ENCODE results near the gene NAALAD2. TPM values are rescaled to one million over a fixed set of nuclear protein-coding genes. Genes with fewer than 3 reads are reported as not detected.
"Not testable (repeated sequence)": the region's sequence is repeated elsewhere in the genome, so short reads cannot be mapped to it uniquely, and the experiment has no call there.

NAALAD2 gene
- total RNA-seq, 1 experiment from 2014 or later, result 2.1 TPM

DNA sequence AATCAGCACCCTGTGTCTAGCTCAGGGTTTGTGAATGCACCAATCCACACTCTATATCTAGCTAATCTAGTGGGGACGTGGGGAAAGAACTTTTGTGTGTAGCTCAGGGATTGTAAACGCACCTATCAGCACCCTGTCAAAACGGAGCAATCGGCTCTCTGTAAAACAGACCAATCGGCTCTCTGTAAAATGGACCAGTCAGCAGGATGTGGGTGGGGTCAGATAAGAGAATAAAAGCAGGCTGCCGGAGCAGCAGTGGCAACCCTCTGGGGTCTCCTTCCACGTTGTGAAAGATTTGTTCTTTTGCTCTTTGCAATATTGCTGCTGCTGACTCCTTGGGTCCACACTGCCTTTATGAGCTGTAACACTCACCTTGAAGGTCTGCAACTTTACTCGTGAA is 33.2 kb downstream of the NAALAD2 start:
- H3K27ac ChIP-seq (ENCODE audit: insufficient read length, low read depth, low read length); H3K79me2 ChIP-seq (ENCODE audit: insufficient read depth, low read length); H3K56ac ChIP-seq (ENCODE audit: insufficient read length, low read depth, low read length); H3T11ph ChIP-seq (ENCODE audit: low read length); H4K5ac ChIP-seq (ENCODE audit: insufficient read length, low read depth, low read length); H3K9me3 Mint-ChIP-seq; H3K23me2 ChIP-seq (ENCODE audit: insufficient read length, low read depth, low read length, poor library complexity, severe bottlenecking); H3K23ac ChIP-seq (ENCODE audit: insufficient read length, low read depth, low read length); H2BK120ac ChIP-seq (ENCODE audit: low read depth, low read length, poor library complexity, severe bottlenecking); H2AFZ ChIP-seq (ENCODE audit: low read length); H3K27me3 Mint-ChIP-seq (ENCODE audit: low read depth); H4K20me1 ChIP-seq (ENCODE audit: control insufficient read depth, insufficient read depth, insufficient read length); H3K9ac ChIP-seq (ENCODE audit: extremely low read depth, insufficient read length, low read length); H2BK12ac ChIP-seq (ENCODE audit: insufficient read length, low read depth, low read length); H2BK5ac ChIP-seq (ENCODE audit: insufficient read length, low read length); H4K91ac ChIP-seq (ENCODE audit: insufficient read length, low read depth, low read length); H3K14ac ChIP-seq (ENCODE audit: insufficient read depth, low read length); H3K4ac ChIP-seq (ENCODE audit: low read depth, low read length); H2AK5ac ChIP-seq (ENCODE audit: insufficient read length, low read length); H3K4me3 Mint-ChIP-seq; H3K79me1 ChIP-seq (ENCODE audit: insufficient read depth, low read depth, low read length, poor library complexity, severe bottlenecking); H3K9me3 ChIP-seq (ENCODE audit: control insufficient read depth, low read depth, low read length); H3K27ac Mint-ChIP-seq; H4K8ac ChIP-seq (replicated peaks; ENCODE audit: insufficient read length, low read depth, low read length); H2BK15ac ChIP-seq (ENCODE audit: low read depth, low read length); H2BK20ac ChIP-seq (ENCODE audit: low read depth, low read length, poor library complexity, severe bottlenecking); H3K4me2 ChIP-seq (ENCODE audit: insufficient read depth, insufficient read length, low read length); H3K18ac ChIP-seq (ENCODE audit: insufficient read length, low read depth, low read length); DNase-seq; H3K4me1 ChIP-seq (ENCODE audit: insufficient read depth, low read length); H3K27me3 ChIP-seq (ENCODE audit: insufficient read depth, low read length); H3K4me1 Mint-ChIP-seq: not testable (repeated sequence)
- WGBS (ENCODE audit: extremely low coverage, insufficient read length, low lambda C conversion rate), result no CpG with 5 or more reads among the region's 8 CpGs
- H3K36me3 Mint-ChIP-seq (ENCODE audit: insufficient read depth in 1 of 3, low read depth in 3 of 3), result peaks cover 0 to 12% (median 8%) of the 10 kb centered on the region in 3 experiments; a peak in 3 of 7 replicates
